Astrocyte (in vitro differentiated cells and primary cell): Measurements from ENCODE around the gene PUS10. TPM values are rescaled to one million over a fixed set of nuclear protein-coding genes. Genes with fewer than 3 reads are reported as not detected.

Experiments used
- DNase-seq: peaks from one replicate; pipeline ENCODE4 v3.0.0-alpha.2; 2010; ENCODE audit warnings: low read depth
- FAIRE-seq: peaks from 2 replicates; lab custom pipeline; 2011; peaks lifted over from hg19 to GRCh38; lab: Jason Lieb, UNC
- H2AFZ ChIP-seq: 2 replicates; pipeline ENCODE4 v1.6.0; 2012; ENCODE audit warnings: low read depth, low read length, inconsistent platforms
- H3K27ac ChIP-seq: 2 replicates; pipeline ENCODE4 v1.5.1; 2011; ENCODE audit warnings: low read depth, low read length, inconsistent platforms
- H3K27me3 ChIP-seq: 2 replicates; pipeline ENCODE4 v1.6.0; 2011; ENCODE audit warnings: low read length, inconsistent platforms; ENCODE audit not compliant: insufficient read depth
- H3K36me3 ChIP-seq: 2 replicates; pipeline ENCODE4 v1.5.1; 2011; ENCODE audit warnings: low read length, inconsistent platforms; ENCODE audit not compliant: insufficient read depth
- H3K4me1 ChIP-seq: 2 replicates; pipeline ENCODE4 v1.5.1; 2011; ENCODE audit warnings: low read length, inconsistent platforms; ENCODE audit not compliant: insufficient read depth
- H3K4me2 ChIP-seq: 2 replicates; pipeline ENCODE4 v1.6.0; 2012; ENCODE audit warnings: low read length, inconsistent platforms
- H3K4me3 ChIP-seq: 2 replicates; pipeline ENCODE4 v1.5.1; 2011; ENCODE audit warnings: low read depth, mild to moderate bottlenecking, low read length, inconsistent platforms; ENCODE audit not compliant: insufficient read depth
- H3K79me2 ChIP-seq: 2 replicates; pipeline ENCODE4 v1.6.0; 2012; ENCODE audit warnings: mild to moderate bottlenecking, low read length, inconsistent platforms; ENCODE audit not compliant: insufficient read depth
- H3K9ac ChIP-seq: 2 replicates; pipeline ENCODE4 v1.6.0; 2012; ENCODE audit warnings: mild to moderate bottlenecking, low read length, inconsistent platforms
- H3K9me3 ChIP-seq: 2 replicates; pipeline ENCODE4 v1.5.1; 2012; ENCODE audit warnings: low read depth, mild to moderate bottlenecking, low read length, inconsistent platforms; ENCODE audit not compliant: insufficient read depth
- H4K20me1 ChIP-seq: 2 replicates; pipeline ENCODE4 v1.6.0; 2012; ENCODE audit warnings: low read length, inconsistent platforms; ENCODE audit not compliant: insufficient read depth
- H3K27ac Mint-ChIP-seq: one replicate; pipeline ENCODE4 v1.8.0; 2021; ENCODE audit warnings: mild to moderate bottlenecking, mixed read lengths; ENCODE audit not compliant: unreplicated experiment
- H3K27me3 Mint-ChIP-seq: one replicate; pipeline ENCODE4 v1.8.0; 2021; ENCODE audit warnings: low read depth, mixed read lengths; ENCODE audit not compliant: unreplicated experiment
- H3K36me3 Mint-ChIP-seq: one replicate; pipeline ENCODE4 v1.8.0; 2021; ENCODE audit warnings: low read depth, mixed read lengths; ENCODE audit not compliant: unreplicated experiment
- H3K4me1 Mint-ChIP-seq: one replicate; pipeline ENCODE4 v1.8.0; 2021; ENCODE audit warnings: low read depth, mixed read lengths; ENCODE audit not compliant: unreplicated experiment
- H3K4me3 Mint-ChIP-seq: one replicate; pipeline ENCODE4 v1.8.0; 2021; ENCODE audit warnings: mild to moderate bottlenecking, moderate library complexity, mixed read lengths; ENCODE audit not compliant: unreplicated experiment
- H3K9me3 Mint-ChIP-seq: one replicate; pipeline ENCODE4 v1.8.0; 2021; ENCODE audit warnings: mild to moderate bottlenecking, mixed read lengths; ENCODE audit not compliant: unreplicated experiment
- CTCF ChIP-seq: IDR thresholded peaks from 2 replicates; pipeline ENCODE4 v1.5.1; 2011; ENCODE audit warnings: low read depth, mild to moderate bottlenecking, inconsistent platforms, low read length, moderate library complexity; ENCODE audit not compliant: insufficient read depth
- EZH2 ChIP-seq: IDR thresholded peaks from 2 replicates; pipeline ENCODE4 v1.6.1; 2012; ENCODE audit warnings: mild to moderate bottlenecking, low read length, inconsistent platforms; ENCODE audit not compliant: insufficient read depth
- total RNA-seq: library from RNA; stranded (reverse); gene quantifications from 2 replicates; pipeline ENCODE4 v1.2.1, GENCODE V29; 2021

Gene PUS10
- total RNA-seq, 1 donor from 2014 or later = 7.7 TPM

DNA sequence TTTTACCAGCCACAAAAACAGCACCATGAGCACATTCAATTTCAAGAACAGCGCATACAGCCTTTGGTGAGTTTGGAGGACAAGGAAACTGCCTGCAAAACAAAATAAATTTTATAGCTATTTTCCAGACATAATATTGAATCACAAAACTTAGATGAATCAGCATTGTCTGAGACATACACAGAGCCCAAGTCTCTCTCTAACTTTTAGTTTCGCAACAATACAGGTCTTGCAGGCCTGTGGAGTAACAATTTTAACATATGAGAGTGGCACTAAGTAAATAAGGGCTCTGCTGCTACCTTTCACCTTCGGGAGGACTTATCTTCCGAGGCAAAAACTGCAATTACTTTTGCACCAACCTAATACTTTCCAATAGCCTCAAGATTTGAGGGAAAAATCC is 56.6 kb downstream of the PUS10 start:
- Histone ChIP-seq H3K9ac (no peak overlapping the region), H3K36me3 (no peaks in the 10 kb centered on the region), H2AFZ (no peak overlapping the region), H3K27ac (no peak overlapping the region), H3K4me1 (peaks cover 8% of the 10 kb centered on the region), H3K79me2 (no peaks in the 10 kb centered on the region), H4K20me1 (no peaks in the 10 kb centered on the region), H3K27me3 (no peaks in the 10 kb centered on the region), H3K9me3 (no peaks in the 10 kb centered on the region), H3K4me2 (no peak overlapping the region), H3K4me3 (no peak overlapping the region)
- peak; percentile 26 for DNase-seq
- Mint-ChIP-seq H3K36me3 (peaks cover 7% of the 10 kb centered on the region), H3K27ac (no peak overlapping the region), H3K4me1 (peaks cover 5% of the 10 kb centered on the region), H3K4me3 (no peak overlapping the region), H3K9me3 (no peaks in the 10 kb centered on the region), H3K27me3 (no peaks in the 10 kb centered on the region)
- no peak for FAIRE-seq
- TF ChIP-seq CTCF (no peak), EZH2 (no peak)

GRCh38 chr2:60960706-60961105 is 57.3 kb downstream of the PUS10 start:
- H2AFZ ChIP-seq = no peak overlapping the region
- Mint-ChIP-seq H3K4me1 (peaks cover 5% of the 10 kb centered on the region), H3K36me3 (peaks cover 7% of the 10 kb centered on the region), H3K9me3 (no peaks in the 10 kb centered on the region), H3K27me3 (no peaks in the 10 kb centered on the region), H3K27ac (no peak overlapping the region), H3K4me3 (no peak overlapping the region)
- no peak overlapping the region for H3K4me2 ChIP-seq
- no peak for FAIRE-seq
- no peaks in the 10 kb centered on the region for H3K27me3 ChIP-seq
- H3K9me3 ChIP-seq = no peaks in the 10 kb centered on the region
- no peaks in the 10 kb centered on the region for H3K36me3 ChIP-seq
- TF ChIP-seq CTCF (no peak), EZH2 (no peak)
- H4K20me1 ChIP-seq = no peaks in the 10 kb centered on the region
- H3K4me3 ChIP-seq = no peak overlapping the region
- H3K79me2 ChIP-seq = no peaks in the 10 kb centered on the region
- peaks cover 8% of the 10 kb centered on the region for H3K4me1 ChIP-seq
- no peak for DNase-seq
- no peak overlapping the region for H3K9ac ChIP-seq
- no peak overlapping the region for H3K27ac ChIP-seq

DNA sequence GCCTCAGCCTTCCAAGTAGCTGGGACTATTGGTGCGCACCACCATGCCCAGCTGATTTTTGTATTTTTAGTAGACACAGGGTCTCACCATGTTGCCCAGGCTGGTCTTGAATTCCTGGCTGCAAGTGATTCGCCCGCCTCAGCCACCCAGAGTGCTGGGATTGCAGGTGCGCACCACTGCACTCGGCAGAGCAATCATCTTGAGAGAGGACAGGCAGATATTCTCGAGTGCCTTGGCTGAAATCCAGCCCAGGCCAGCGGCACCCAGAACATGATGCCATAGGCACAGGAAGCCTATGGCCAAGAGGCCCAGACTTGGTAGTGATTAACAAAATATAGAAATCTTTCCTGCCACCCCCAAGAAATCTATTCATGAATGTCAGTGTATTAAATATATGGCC is 58.6 kb downstream of the PUS10 start:
- H3K36me3 Mint-ChIP-seq = peaks cover 10% of the 10 kb centered on the region
- H3K27ac Mint-ChIP-seq = no peak overlapping the region
- no peaks in the 10 kb centered on the region for H3K79me2 ChIP-seq
- H3K9me3 ChIP-seq = no peaks in the 10 kb centered on the region
- FAIRE-seq (no peak), DNase-seq (no peak)
- TF ChIP-seq EZH2 (no peak), CTCF (no peak)
- no peaks in the 10 kb centered on the region for H4K20me1 ChIP-seq
- peaks cover 5% of the 10 kb centered on the region for H3K4me1 Mint-ChIP-seq
- H3K4me3 Mint-ChIP-seq = no peak overlapping the region
- H3K4me2 ChIP-seq = no peak overlapping the region
- no peaks in the 10 kb centered on the region for H3K9me3 Mint-ChIP-seq
- H3K27me3 ChIP-seq = no peaks in the 10 kb centered on the region
- no peaks in the 10 kb centered on the region for H3K27me3 Mint-ChIP-seq
- peaks cover 8% of the 10 kb centered on the region for H3K4me1 ChIP-seq
- H3K27ac ChIP-seq = no peak overlapping the region
- H3K4me3 ChIP-seq = no peak overlapping the region
- no peak overlapping the region for H3K9ac ChIP-seq
- no peak overlapping the region for H2AFZ ChIP-seq
- H3K36me3 ChIP-seq = no peaks in the 10 kb centered on the region
